OCI-LY3 (cell line): ENCODE data around the gene ATXN7L2.

Experiments
- EZH2phosphoT487 ChIP-seq: fragments of 200-600 bp; shearing (Covaris generic); IDR thresholded peaks from 2 replicates; pipeline ENCODE4 v1.6.1; 2018; ENCODE audit warnings: antibody characterized with exemption, mixed run types, low read depth
- TF ChIP-seq, protein P1 (sequence below): fragments of 200-600, 300-600 bp; sonication (generic); IDR thresholded peaks from 2 replicates; pipeline ENCODE4 v1.5.1; 2014; ENCODE audit warnings: antibody characterized with exemption, low read length, low read depth

DNA sequence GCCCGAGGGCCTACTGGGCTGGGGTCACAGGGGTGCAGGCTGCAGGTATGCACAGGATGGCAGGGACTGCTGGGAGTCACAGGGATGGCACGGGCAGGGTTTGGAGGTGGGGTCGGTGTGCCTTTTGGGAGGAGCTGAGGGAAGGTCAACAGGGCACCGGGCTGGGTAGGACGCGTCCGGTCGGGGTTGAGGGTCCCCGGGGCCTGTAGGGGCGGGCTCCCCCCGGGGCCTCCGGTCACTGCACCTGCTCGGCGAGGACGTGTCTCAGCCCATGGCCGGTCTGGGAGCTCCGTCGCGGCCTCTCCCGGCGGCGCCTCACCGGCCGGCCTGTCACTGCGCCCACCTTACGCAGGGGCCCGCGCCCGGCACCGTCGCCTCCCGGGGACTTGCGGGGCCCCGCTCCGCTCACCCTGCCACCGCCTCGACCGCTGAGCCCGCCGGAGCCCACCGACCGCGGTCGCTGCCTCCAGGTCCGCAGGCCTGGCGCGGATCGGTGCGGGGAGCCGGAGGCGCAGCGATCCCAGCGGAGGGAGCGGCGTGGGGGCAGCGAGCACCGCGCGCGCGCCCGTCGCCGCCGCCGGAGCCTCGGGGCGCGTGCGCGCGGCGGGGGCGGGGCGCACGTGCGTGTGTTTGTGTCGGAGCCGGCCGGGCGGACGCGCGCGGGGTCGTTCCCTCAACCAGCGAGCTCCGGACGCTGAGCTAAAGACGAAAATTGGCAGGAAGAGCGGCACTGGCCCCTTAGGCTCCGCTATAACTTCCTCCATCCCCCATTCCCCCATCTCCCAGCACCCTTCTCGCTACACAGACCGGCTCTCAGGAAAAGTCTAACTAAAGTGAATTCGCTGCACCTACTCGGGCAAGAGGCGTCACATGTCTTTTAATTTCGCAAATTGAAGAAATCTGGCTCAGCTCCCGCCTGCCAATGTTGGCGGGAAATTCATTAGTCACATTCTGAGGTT lies 25.8 kb downstream of the ATXN7L2 start, which contains the start of gene AMIGO1:
- TF ChIP-seq, protein P1, sequence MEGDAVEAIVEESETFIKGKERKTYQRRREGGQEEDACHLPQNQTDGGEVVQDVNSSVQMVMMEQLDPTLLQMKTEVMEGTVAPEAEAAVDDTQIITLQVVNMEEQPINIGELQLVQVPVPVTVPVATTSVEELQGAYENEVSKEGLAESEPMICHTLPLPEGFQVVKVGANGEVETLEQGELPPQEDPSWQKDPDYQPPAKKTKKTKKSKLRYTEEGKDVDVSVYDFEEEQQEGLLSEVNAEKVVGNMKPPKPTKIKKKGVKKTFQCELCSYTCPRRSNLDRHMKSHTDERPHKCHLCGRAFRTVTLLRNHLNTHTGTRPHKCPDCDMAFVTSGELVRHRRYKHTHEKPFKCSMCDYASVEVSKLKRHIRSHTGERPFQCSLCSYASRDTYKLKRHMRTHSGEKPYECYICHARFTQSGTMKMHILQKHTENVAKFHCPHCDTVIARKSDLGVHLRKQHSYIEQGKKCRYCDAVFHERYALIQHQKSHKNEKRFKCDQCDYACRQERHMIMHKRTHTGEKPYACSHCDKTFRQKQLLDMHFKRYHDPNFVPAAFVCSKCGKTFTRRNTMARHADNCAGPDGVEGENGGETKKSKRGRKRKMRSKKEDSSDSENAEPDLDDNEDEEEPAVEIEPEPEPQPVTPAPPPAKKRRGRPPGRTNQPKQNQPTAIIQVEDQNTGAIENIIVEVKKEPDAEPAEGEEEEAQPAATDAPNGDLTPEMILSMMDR, result no peak
- no peak for TF ChIP-seq EZH2phosphoT487
